Calu3 (cell line): ENCODE measurements around the gene TSPAN4. TPM values are rescaled to one million over a fixed set of nuclear protein-coding genes. Genes with fewer than 3 reads are reported as not detected.

Experiments used
- BruUV-seq: library from RNA; stranded (reverse); fragments of 400-500 nt; replicated peaks from 2 replicates; lab custom pipeline; 2021; lab: Mats Ljungman, UMichigan
- CTCF ChIA-PET: fragments of 300-600 bp; sonication (Branson Sonifier 250); formaldehyde crosslinking; loops from one replicate; lab custom pipeline; 2022; ENCODE audit warnings: antibody characterized with exemption; lab: Charles Lee
- DNase-seq: peaks from one replicate; pipeline ENCODE4 v3.0.0; 2022
- H3K27ac Mint-ChIP-seq: one replicate; pipeline ENCODE4 v1.8.0; 2022; ENCODE audit warnings: mixed read lengths; ENCODE audit not compliant: unreplicated experiment
- H3K27me3 Mint-ChIP-seq: one replicate; pipeline ENCODE4 v1.8.0; 2022; ENCODE audit warnings: mixed read lengths; ENCODE audit not compliant: unreplicated experiment
- H3K36me3 Mint-ChIP-seq: one replicate; pipeline ENCODE4 v1.8.0; 2022; ENCODE audit warnings: mild to moderate bottlenecking, moderate library complexity, mixed read lengths; ENCODE audit not compliant: insufficient read depth, unreplicated experiment
- H3K4me1 Mint-ChIP-seq: one replicate; pipeline ENCODE4 v1.8.0; 2022; ENCODE audit warnings: mild to moderate bottlenecking, low read depth, mixed read lengths; ENCODE audit not compliant: unreplicated experiment
- H3K4me3 Mint-ChIP-seq: one replicate; pipeline ENCODE4 v1.8.0; 2022; ENCODE audit warnings: mild to moderate bottlenecking, low read depth, moderate library complexity, mixed read lengths; ENCODE audit not compliant: unreplicated experiment
- H3K9me3 Mint-ChIP-seq: one replicate; pipeline ENCODE4 v1.8.0; 2022; ENCODE audit warnings: low read depth, mixed read lengths; ENCODE audit not compliant: unreplicated experiment
- intact Hi-C: fragments of 100-400 bp; cut with micrococcal nuclease; formaldehyde crosslinking; loops from one replicate; pipeline ENCODE4 v1.10.0; 2022; ENCODE audit not compliant: unreplicated experiment
- total RNA-seq: library from RNA; stranded (reverse); gene quantifications from 2 replicates; pipeline ENCODE4 v1.2.3, GENCODE V29; 2022
- TF ChIP-seq, protein P1 (sequence below): fragments of 200-600 bp; IDR thresholded peaks from one replicate; pipeline ENCODE4 v1.8.0; 2022; ENCODE audit warnings: antibody characterized with exemption; ENCODE audit not compliant: unreplicated experiment

TSPAN4 gene
- total RNA-seq, 1 experiment from 2014 or later = 36.3 TPM

DNA sequence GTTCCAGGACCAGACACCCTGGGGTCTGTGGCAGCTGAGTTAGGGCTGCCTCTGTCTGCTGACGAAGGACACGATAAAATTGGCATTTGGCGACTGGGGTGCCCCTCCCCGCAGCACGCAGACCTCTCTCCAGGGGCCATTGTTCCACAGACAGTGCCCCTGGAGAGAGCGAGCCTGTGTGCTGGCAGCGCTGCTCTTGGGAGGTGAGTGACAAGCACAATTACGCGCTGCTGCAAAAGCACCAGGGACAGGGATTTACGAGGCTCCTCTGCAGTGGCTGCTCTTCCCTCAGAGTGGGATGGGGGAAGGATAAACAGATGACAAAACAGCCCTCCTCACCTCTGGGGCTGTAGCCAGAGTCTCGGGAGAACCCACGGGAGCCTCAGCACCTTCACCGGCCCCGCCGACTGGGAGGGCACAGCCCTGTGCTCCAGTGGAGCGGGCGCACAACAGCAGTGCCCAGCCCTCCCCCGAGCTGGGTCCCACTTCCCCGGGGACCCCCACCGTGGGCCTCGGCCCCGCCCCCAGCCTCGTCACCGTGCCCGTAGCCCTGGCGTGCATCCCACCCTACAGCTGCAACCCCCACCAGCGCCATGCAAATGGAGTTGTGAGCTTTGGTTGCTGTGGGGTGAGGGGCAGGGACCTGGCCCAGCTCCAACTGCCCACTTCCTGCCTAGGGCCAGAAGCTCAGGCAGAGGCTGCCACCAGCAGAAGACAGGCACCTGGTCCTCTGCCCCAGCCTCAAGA lies 48.3 kb downstream of the TSPAN4 start:
- intact Hi-C loops = no loop called here
- Mint-ChIP-seq H3K4me1 (no peaks in the 10 kb centered on the region), H3K4me3 (no peak overlapping the region), H3K27ac (no peak overlapping the region), H3K27me3 (no peaks in the 10 kb centered on the region), H3K9me3 (no peaks in the 10 kb centered on the region), H3K36me3 (peaks cover 23% of the 10 kb centered on the region)
- TF ChIP-seq, protein P1, sequence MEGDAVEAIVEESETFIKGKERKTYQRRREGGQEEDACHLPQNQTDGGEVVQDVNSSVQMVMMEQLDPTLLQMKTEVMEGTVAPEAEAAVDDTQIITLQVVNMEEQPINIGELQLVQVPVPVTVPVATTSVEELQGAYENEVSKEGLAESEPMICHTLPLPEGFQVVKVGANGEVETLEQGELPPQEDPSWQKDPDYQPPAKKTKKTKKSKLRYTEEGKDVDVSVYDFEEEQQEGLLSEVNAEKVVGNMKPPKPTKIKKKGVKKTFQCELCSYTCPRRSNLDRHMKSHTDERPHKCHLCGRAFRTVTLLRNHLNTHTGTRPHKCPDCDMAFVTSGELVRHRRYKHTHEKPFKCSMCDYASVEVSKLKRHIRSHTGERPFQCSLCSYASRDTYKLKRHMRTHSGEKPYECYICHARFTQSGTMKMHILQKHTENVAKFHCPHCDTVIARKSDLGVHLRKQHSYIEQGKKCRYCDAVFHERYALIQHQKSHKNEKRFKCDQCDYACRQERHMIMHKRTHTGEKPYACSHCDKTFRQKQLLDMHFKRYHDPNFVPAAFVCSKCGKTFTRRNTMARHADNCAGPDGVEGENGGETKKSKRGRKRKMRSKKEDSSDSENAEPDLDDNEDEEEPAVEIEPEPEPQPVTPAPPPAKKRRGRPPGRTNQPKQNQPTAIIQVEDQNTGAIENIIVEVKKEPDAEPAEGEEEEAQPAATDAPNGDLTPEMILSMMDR = no peak
- CTCF ChIA-PET = interaction anchor here (0.7 kb wide), 1 partner anchor 93 kb away, joined by 4 read pairs; no protein-coding TSS in a partner anchor
- no peak for DNase-seq
- BruUV-seq = no TSS peak

DNA sequence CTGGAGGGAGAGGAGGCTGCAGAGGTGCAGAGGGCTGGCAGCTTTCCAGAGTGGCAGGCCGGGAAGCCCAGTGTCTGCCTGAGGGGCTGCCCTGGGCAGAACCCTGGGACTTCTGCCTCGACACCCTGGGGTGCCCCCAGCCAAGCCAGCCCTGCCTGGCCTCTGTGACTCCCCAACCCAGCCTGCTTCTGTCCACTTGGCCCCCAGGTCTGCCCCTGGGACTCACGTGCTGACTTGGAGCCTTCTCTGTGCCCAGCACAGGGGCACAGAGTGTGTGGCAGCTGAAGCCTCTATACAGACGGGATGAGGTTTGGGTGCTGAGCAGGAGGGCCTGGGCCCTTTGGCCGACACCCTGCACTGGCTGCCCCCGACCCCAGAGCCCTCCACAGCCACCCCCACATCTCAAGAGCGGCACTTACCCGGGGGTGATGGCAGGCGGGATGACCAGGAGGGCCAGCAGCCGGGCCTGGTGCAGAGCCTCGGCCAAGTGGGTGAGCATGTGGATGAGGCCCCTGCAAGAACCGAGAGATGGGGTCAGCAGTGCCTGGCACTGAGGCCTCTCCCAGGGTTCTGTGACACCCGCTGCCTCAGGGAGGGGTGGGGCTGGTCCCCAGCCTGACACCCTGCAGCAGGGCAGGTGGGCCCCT lies 50.5 kb downstream of the TSPAN4 start:
- TF ChIP-seq, protein P1 = no peak
- peaks cover 26% of the 10 kb centered on the region for H3K36me3 Mint-ChIP-seq
- no TSS peak for BruUV-seq
- intact Hi-C loops = no loop called here
- CTCF ChIA-PET = interaction anchor here (0.5 kb wide), 1 partner anchor 81 kb away, joined by 4 read pairs; no protein-coding TSS in a partner anchor
- no peaks in the 10 kb centered on the region for H3K4me1 Mint-ChIP-seq
- no peak for DNase-seq
- no peaks in the 10 kb centered on the region for H3K27me3 Mint-ChIP-seq
- no peak overlapping the region for H3K27ac Mint-ChIP-seq
- no peak overlapping the region for H3K4me3 Mint-ChIP-seq
- H3K9me3 Mint-ChIP-seq = no peaks in the 10 kb centered on the region

DNA sequence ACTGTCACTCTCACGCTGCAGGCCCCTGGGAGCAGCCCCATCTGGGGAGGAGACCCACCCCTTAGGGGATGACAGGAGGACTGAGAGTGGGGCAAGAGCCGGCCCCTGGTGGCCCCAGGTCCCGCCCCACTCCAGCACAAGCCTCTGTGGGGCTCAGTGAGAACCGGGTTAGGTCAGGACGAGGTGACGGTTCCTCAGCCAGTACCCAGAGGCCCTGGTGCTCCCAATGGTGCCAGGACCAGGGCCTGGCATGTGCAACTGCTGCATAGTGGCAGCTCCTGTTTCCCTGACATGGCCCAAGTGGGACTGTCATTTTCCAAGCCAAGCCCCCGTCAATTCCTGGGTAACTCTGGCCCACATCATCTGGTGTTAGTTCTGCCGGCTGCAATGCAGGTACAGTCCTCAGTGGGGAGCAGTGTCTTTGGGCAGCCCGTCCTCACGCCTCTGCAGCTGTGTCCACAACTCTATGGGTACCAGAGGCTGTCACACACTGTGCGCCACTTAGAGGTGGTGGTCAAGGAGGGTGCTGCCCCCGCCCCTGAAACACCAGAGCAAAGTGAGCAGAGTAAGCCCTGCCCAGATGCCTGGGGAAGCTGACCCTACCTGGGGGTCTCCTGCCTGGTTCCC lies 52.0 kb downstream of the TSPAN4 start:
- TF ChIP-seq, protein P1 = no peak
- CTCF ChIA-PET = no interaction called here
- intact Hi-C loops = no loop called here
- no TSS peak for BruUV-seq
- Mint-ChIP-seq H3K4me3 (no peak overlapping the region), H3K4me1 (no peaks in the 10 kb centered on the region), H3K9me3 (no peaks in the 10 kb centered on the region), H3K27me3 (no peaks in the 10 kb centered on the region), H3K27ac (no peak overlapping the region), H3K36me3 (peaks cover 23% of the 10 kb centered on the region)
- DNase-seq = no peak

DNA sequence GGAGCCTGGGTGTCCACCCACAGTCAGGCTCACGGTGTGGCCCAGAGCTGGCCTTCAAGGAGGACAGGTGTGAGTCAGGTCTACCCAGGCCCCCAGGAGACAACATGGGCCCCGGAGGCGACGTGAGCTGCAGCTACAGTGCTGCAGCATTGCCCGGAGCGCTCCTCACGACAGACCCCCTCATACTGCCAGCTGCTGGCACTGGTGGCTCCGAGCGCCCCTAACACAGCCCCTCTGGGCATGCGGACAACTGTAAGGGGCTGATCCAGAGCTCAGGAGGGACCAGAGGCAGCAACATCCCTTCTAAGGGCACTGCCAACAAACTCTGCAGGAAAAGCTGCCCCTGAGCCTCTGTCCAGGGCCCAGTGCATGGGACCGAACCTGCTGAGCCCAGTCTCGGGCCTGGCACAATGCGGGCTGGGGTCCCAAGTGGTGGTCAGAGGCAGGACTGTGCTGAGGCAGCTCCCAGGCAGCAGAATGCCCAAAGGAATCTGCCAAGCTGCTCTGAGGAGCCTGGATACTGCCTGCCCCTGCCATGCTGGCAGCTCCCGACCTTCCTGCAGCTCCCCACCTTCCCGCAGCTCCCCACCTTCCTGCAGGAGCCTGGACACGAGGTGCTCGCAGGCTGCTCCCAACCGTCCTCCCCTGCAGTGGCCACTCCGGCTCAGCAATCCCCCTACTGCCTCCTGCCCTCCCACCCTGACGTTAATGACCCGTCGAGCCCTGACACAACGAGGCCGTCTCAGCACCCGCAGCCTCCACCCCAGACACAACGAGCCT lies 52.9 kb downstream of the TSPAN4 start:
- Mint-ChIP-seq H3K27me3 (no peaks in the 10 kb centered on the region), H3K9me3 (no peaks in the 10 kb centered on the region), H3K4me1 (no peaks in the 10 kb centered on the region), H3K27ac (no peak overlapping the region), H3K36me3 (peaks cover 27% of the 10 kb centered on the region), H3K4me3 (no peak overlapping the region)
- intact Hi-C loops = no loop called here
- TF ChIP-seq, protein P1 = no peak
- CTCF ChIA-PET = no interaction called here
- no peak for DNase-seq
- no TSS peak for BruUV-seq
